Vagina (tissue), 2 donors: Measurements from ENCODE around the gene TAOK3.

Experiments
- CTCF ChIP-seq, 3 experiments: fragments of 450-650 bp in 2 of 3; fragments of 200-600 bp in 1 of 3; sonication (generic) in 1 of 3; IDR thresholded peaks; one replicate each; pipeline ENCODE4 v1.5.1; 2017 to 2019; ENCODE audit warnings: antibody characterized with exemption in 3 of 3, mild to moderate bottlenecking in 2 of 3, moderate library complexity in 2 of 3
- POLR2AphosphoS5 ChIP-seq, 2 donors: sonication (generic); formaldehyde crosslinking; IDR thresholded peaks; one replicate each; pipeline ENCODE4 v1.9.0; 2017; ENCODE audit warnings: antibody characterized with exemption in 2 of 2, mild to moderate bottlenecking in 2 of 2, low read depth in 1 of 2; ENCODE audit not compliant: insufficient read depth in 1 of 2

DNA sequence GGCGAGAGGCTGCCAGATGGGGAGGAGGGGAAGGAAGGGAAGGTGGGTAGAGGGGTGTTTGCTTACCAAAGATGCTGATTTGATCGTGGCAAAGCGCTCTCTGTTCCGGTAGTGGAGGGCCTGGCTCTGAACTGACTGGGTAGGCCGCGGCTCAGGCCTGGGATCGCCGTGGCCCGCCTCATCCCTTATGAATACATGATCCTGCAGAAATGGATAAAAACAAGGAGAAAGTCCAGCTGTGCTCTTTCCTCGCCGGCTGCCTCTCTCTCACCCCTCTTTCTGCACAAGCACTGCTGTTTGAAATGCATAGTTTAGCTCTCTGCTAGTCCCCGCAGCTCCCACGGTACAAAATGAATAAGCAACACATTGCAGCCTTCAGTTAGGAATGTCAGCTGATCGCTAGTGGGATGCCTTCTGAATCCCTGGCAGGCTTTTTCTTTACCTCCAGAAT lies 182.9 kb downstream of the TAOK3 start:
- no peak for TF ChIP-seq CTCF (IDR thresholded peaks at IDR 0.05)
- no peak for TF ChIP-seq POLR2AphosphoS5 (IDR thresholded peaks at IDR 0.05; ENCODE audit: insufficient read depth in 1 of 2, low read depth in 1 of 2)
